K562 (cell line): ENCODE results near the gene LPIN1. TPM values are rescaled to one million over a fixed set of nuclear protein-coding genes. Genes with fewer than 3 reads are reported as not detected.

Experiments
- BACH1 ChIP-seq: fragments of 200-800 bp; sonication (Bioruptor generic); IDR thresholded peaks from 2 replicates; pipeline ENCODE4 v1.6.1; 2016; ENCODE audit warnings: missing genetic modification characterization, missing compliant biosample characterization
- BRD9 ChIP-seq: fragments of 450-650 bp; IDR thresholded peaks from 2 replicates; pipeline ENCODE4 v1.6.1; 2018; ENCODE audit warnings: low read depth; ENCODE audit not compliant: partially characterized antibody
- ELK3 ChIP-seq: fragments of 450-650 bp; formaldehyde crosslinking; IDR thresholded peaks from 2 replicates; pipeline ENCODE4 v1.4.0; 2020; ENCODE audit warnings: mild to moderate bottlenecking
- ETS1 ChIP-seq: conservative IDR thresholded peaks from 2 replicates; pipeline ENCODE4 v1.6.1; 2011; ENCODE audit warnings: low read depth, mild to moderate bottlenecking, low read length; ENCODE audit not compliant: control insufficient read depth
- FOSL1 ChIP-seq: fragments of 200-800 bp; sonication (Bioruptor generic); conservative IDR thresholded peaks from 2 replicates; pipeline ENCODE4 v1.6.1; 2016; ENCODE audit warnings: missing genetic modification characterization, missing compliant biosample characterization
- LCOR ChIP-seq: sonication (generic); formaldehyde crosslinking; IDR thresholded peaks from 2 replicates; pipeline ENCODE4 v1.8.0; 2022; ENCODE audit warnings: mild to moderate bottlenecking, missing genetic modification reagents
- MCM2 ChIP-seq: fragments of 450-650 bp; IDR thresholded peaks from 2 replicates; pipeline ENCODE4 v1.6.1; 2017; ENCODE audit warnings: low read depth, mild to moderate bottlenecking
- MEF2A ChIP-seq: IDR thresholded peaks from 2 replicates; pipeline ENCODE4 v1.6.1; 2011; ENCODE audit warnings: low read depth, mild to moderate bottlenecking, low read length, moderate library complexity; ENCODE audit not compliant: control insufficient read depth
- POLR3G ChIP-seq: IDR thresholded peaks from 2 replicates; pipeline ENCODE4 v1.6.1; 2011; ENCODE audit not compliant: insufficient read length, insufficient replicate concordance; ENCODE audit errors: extremely low read depth
- PURB ChIP-seq: sonication (generic); formaldehyde crosslinking; IDR thresholded peaks from 2 replicates; pipeline ENCODE4 v1.9.0; 2021; ENCODE audit warnings: low read depth, mild to moderate bottlenecking, missing genetic modification reagents
- RBM14 ChIP-seq: fragments of 200-400 bp; formaldehyde crosslinking; IDR thresholded peaks from 2 replicates; pipeline ENCODE4 v1.6.1; 2018; ENCODE audit warnings: low read depth, mild to moderate bottlenecking, low read length, moderate library complexity, borderline replicate concordance; ENCODE audit not compliant: insufficient read depth
- REST ChIP-seq, 2 experiments: fragments of 450-650 bp; formaldehyde crosslinking in 1 of 2; IDR thresholded peaks; 2 replicates each; pipeline versions ENCODE4 v1.4.0 to v1.6.1; 2014 to 2020; ENCODE audit warnings: mild to moderate bottlenecking in 2 of 2, borderline replicate concordance in 1 of 2, low read depth in 1 of 2
- SIN3B ChIP-seq: fragments of 450-650 bp; IDR thresholded peaks from 2 replicates; pipeline ENCODE4 v1.6.1; 2017; ENCODE audit warnings: low read depth, mild to moderate bottlenecking, moderate library complexity
- TCF3 ChIP-seq: sonication (generic); formaldehyde crosslinking; IDR thresholded peaks from 2 replicates; pipeline ENCODE4 v1.4.0; 2020; ENCODE audit warnings: mild to moderate bottlenecking, missing genetic modification reagents
- ZNF274 ChIP-seq: IDR thresholded peaks from 2 replicates; pipeline ENCODE4 v1.6.1; 2011; ENCODE audit warnings: low read depth, mild to moderate bottlenecking, low read length, moderate library complexity, borderline replicate concordance
- ZNF764 ChIP-seq: fragments of 250-450 bp; sonication (Bioruptor Pico); IDR thresholded peaks from 2 replicates; pipeline ENCODE4 v1.4.0; 2020; ENCODE audit warnings: low read depth, mild to moderate bottlenecking, moderate library complexity
- ZNF79 ChIP-seq: fragments of 250-450 bp; sonication (Bioruptor Pico); IDR thresholded peaks from 2 replicates; pipeline ENCODE4 v1.4.0; 2020; ENCODE audit warnings: low read depth, mild to moderate bottlenecking, moderate library complexity
- polyA plus RNA-seq, 8 experiments: library from polyadenylated mRNA; depleted of rRNA in 4 of 8; stranded (reverse) in 5 of 8; unstranded in 3 of 8; fragments of >200 nt; fragmentation: Nextera tagmentation in 2 of 8; fragmentation: Illumina TruSeq in 1 of 8; extraction: Ambion mirVana in 2 of 8; extraction: Trizol in 1 of 8; gene quantifications; 2 replicates each; pipeline versions ENCODE4 v1.2.1 to v1.2.3, GENCODE V29; 2011 to 2014; ENCODE audit warnings: inconsistent platforms in 1 of 8, missing spikeins in 1 of 8
- total RNA-seq, 7 experiments: library from RNA; depleted of rRNA in 6 of 7; stranded (reverse); fragments of >200 nt in 6 of 7; fragmentation: Illumina TruSeq in 2 of 7; extraction: Trizol in 2 of 7; gene quantifications; 2 replicates each; pipeline versions ENCODE4 v1.2.1 to v1.2.3, GENCODE V29; 2011 to 2021; ENCODE audit warnings: low replicate concordance in 1 of 7

Gene LPIN1
- total and polyA plus RNA-seq, 9 of the 15 experiments (the other 6 are each of a cell fraction or from before 2014, with no cell fraction given), result 9.2 to 84.0 (median 27.8) TPM

- peak; percentile 36; the same call in 1 of the 2 replicates for TF ChIP-seq REST (IDR thresholded peaks at IDR 0.05; ENCODE audit: borderline replicate concordance)
- TF ChIP-seq REST (CRISPR knock-in tag; IDR thresholded peaks at IDR 0.05; ENCODE audit: low read depth), result no peak
- TF ChIP-seq POLR3G, result no peak
- no peak for TF ChIP-seq MCM2
- TF ChIP-seq ZNF764 (CRISPR knock-in tag), result no peak
- no peak for TF ChIP-seq PURB (CRISPR knock-in tag)
- no peak for TF ChIP-seq BACH1 (tag)
- TF ChIP-seq ZNF274, result no peak
- no peak for TF ChIP-seq ELK3 (CRISPR knock-in tag)
- peak; percentile 15; the same call in 1 of the 2 replicates for TF ChIP-seq TCF3 (CRISPR knock-in tag)
- TF ChIP-seq SIN3B, result no peak
- no peak for TF ChIP-seq ZNF79 (CRISPR knock-in tag)
- no peak for TF ChIP-seq BRD9
- no peak for TF ChIP-seq FOSL1 (tag)
- no peak for TF ChIP-seq ETS1
- no peak for TF ChIP-seq MEF2A
- no peak for TF ChIP-seq RBM14
- TF ChIP-seq LCOR, result no peak
These were observed 121.5 kb downstream of the LPIN1 start (continued) for GRCh38 chr2:11867926-11868325.
